ENCODE measurements around the gene FYB1.

Gene FYB1

DNA sequence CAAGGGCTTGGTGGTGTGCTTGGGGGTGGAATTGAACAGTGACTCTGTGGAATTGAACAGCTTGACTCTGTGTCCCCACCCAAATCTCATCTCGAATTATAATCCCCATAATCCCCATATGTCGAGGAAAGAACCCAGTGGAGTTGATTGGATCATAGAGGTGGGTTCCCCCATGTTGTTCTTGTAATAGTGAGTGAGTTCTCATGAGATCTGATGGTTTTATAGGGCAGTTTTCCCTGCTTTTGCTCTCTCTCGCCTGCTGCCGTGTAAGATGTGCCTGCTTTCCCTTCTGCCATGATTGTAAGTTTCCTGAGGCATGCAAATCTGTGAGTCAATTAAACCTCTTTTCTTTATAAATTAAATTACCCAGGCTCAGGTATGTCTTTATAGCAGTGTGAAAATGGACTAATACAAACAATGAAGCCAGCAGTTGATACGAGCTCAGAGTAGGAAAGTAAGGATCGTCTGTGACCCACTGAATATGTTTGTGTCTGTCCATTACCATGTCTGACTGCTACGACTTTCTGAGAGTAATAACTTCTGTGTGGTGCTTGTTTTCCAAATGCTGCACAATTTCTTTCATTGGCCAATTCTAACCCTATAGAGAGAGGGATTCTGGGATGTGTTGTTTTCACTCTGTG lies 127.3 kb downstream of the FYB1 start:
- Histone ChIP-seq H3K4me1 (ENCODE audit: control insufficient read depth in 1 of 2, insufficient read depth in 2 of 2, low read length in 2 of 2) (no peaks in the 10 kb centered on the region), H3K27ac (ENCODE audit: low read depth, low read length) (no peak overlapping the region), H3K9ac (ENCODE audit: low read depth in 1 of 2, low read length in 2 of 2) (no peak overlapping the region), H3K36me3 (ENCODE audit: control insufficient read depth in 1 of 2, insufficient read depth in 2 of 2, low read length in 2 of 2) (no peaks in the 10 kb centered on the region), H3K27me3 (ENCODE audit: control insufficient read depth in 1 of 2, insufficient read depth in 2 of 2, low read length in 2 of 2) (no peaks in the 10 kb centered on the region), H3K9me3 (ENCODE audit: control insufficient read depth in 1 of 2, low read length in 2 of 2) (peaks cover 0 to 7% of the 10 kb centered on the region in 2 donors), H3K4me3 (ENCODE audit: low read depth in 1 of 2, low read length in 2 of 2) (no peak overlapping the region)

DNA sequence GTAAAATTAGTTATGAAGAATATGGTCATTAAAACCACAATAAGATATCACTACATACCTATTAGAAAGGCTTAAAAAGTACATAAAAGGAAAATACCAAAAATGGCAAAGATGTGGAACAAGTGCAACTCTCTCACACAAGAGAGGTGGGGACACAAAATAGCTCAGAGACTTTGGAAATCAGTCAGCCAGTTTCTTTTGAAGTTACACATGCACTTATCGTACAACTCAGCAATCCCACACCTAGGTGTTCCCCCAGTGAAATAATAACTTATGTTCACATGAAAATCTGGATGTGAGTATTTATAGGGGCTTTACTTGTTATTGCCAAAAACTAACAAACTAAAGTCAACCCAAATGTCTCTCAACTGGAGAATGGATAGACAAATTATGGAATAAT lies 135.4 kb downstream of the FYB1 start:
- no peaks in the 10 kb centered on the region for H3K4me1 ChIP-seq (ENCODE audit: control insufficient read depth in 1 of 2, insufficient read depth in 2 of 2, low read length in 2 of 2)

DNA sequence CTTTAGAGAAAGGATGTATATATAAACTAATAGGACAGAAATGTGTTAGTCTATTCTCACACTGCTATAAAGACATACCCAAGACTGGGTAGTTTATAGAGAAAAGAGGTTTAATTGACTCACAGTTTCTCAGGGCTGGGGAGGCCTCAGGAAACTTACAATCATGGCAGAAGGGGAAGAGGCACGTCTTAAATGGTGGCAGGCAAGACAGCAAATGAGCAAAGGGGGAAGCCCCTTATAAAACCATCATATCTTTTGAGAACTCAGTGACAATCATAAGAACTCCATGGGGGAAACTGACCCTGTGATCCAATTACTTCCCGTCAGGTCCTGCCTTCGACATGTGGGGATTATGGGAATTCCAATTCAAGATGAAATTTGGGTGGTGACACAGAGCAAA lies 136.4 kb downstream of the FYB1 start:
- H3K27ac ChIP-seq (ENCODE audit: low read depth, low read length), result no peak overlapping the region
- H3K9ac ChIP-seq (ENCODE audit: low read depth in 1 of 2, low read length in 2 of 2), result no peak overlapping the region
- H3K4me3 ChIP-seq (ENCODE audit: low read depth in 1 of 2, low read length in 2 of 2), result no peak overlapping the region
- no peaks in the 10 kb centered on the region for H3K27me3 ChIP-seq (ENCODE audit: control insufficient read depth in 1 of 2, insufficient read depth in 2 of 2, low read length in 2 of 2)
- H3K36me3 ChIP-seq (ENCODE audit: control insufficient read depth in 1 of 2, insufficient read depth in 2 of 2, low read length in 2 of 2), result no peaks in the 10 kb centered on the region
- H3K9me3 ChIP-seq (ENCODE audit: control insufficient read depth in 1 of 2, low read length in 2 of 2), result peaks cover 0 to 2% of the 10 kb centered on the region in 2 donors
- no peaks in the 10 kb centered on the region for H3K4me1 ChIP-seq (ENCODE audit: control insufficient read depth in 1 of 2, insufficient read depth in 2 of 2, low read length in 2 of 2)

More for the DNA sequence above, 135.4 kb downstream of the FYB1 start:
- peaks cover 0 to 2% of the 10 kb centered on the region in 2 donors for H3K9me3 ChIP-seq (ENCODE audit: control insufficient read depth in 1 of 2, low read length in 2 of 2)
- H3K9ac ChIP-seq (ENCODE audit: low read depth in 1 of 2, low read length in 2 of 2), result no peak overlapping the region
- no peak overlapping the region for H3K27ac ChIP-seq (ENCODE audit: low read depth, low read length)
- H3K27me3 ChIP-seq (ENCODE audit: control insufficient read depth in 1 of 2, insufficient read depth in 2 of 2, low read length in 2 of 2), result no peaks in the 10 kb centered on the region
- H3K36me3 ChIP-seq (ENCODE audit: control insufficient read depth in 1 of 2, insufficient read depth in 2 of 2, low read length in 2 of 2), result no peaks in the 10 kb centered on the region
- H3K4me3 ChIP-seq (ENCODE audit: low read depth in 1 of 2, low read length in 2 of 2), result no peak overlapping the region

DNA sequence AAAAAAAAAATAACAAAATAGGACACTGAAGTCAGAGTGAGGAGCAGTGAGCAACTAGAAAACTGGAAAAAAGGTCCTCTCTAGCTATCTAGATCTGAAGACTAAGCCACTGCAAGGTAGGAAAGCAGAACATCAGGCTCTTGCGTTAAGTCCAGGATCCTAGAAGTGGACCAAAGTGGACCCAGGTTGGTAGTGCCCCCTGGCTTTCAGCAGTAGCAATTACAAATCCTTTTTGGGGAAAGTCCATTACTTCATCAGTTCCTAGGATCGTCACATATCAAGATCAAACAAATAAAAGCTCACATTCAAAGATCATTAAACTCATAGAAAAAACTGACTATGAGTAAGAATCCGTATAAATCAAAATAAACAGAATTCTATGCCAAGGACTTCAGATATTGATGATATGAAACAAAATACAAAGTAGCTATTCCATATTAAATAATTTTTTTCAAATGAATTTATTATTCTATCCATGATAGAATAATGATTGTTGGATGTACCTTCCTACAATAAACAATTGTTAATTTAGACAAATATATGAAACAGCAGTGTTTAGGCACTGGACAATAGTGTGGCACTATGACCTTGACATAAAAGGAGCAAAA lies 138.7 kb downstream of the FYB1 start:
- H3K4me1 ChIP-seq (ENCODE audit: control insufficient read depth in 1 of 2, insufficient read depth in 2 of 2, low read length in 2 of 2), result peaks cover 3 to 6% of the 10 kb centered on the region in 2 donors
- no peak overlapping the region for H3K9ac ChIP-seq (ENCODE audit: low read depth in 1 of 2, low read length in 2 of 2)
- H3K27ac ChIP-seq (ENCODE audit: low read depth, low read length), result no peak overlapping the region
- H3K36me3 ChIP-seq (ENCODE audit: control insufficient read depth in 1 of 2, insufficient read depth in 2 of 2, low read length in 2 of 2), result no peaks in the 10 kb centered on the region
- no peak overlapping the region for H3K4me3 ChIP-seq (ENCODE audit: low read depth in 1 of 2, low read length in 2 of 2)
- H3K27me3 ChIP-seq (ENCODE audit: control insufficient read depth in 1 of 2, insufficient read depth in 2 of 2, low read length in 2 of 2), result no peaks in the 10 kb centered on the region
- H3K9me3 ChIP-seq (ENCODE audit: control insufficient read depth in 1 of 2, low read length in 2 of 2), result peaks cover 0 to 2% of the 10 kb centered on the region in 2 donors

DNA sequence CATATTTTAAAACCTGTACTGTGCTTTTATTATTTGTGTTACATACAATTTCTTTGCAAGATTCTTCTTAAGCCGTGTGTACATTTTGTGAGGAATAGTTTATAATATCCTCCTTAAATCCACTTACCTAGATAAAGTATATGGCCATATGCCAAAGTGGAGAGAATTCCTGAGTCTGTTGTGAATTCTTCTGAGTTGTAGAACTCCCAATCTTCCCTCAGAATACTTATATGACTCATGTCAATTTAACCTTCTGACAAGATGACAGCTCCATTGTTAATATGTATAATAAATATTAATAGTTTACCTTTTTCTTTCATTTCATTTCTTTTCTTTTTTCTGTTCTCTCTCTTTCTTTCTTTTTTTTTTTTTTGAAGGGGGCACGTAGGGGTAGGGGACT lies 139.2 kb downstream of the FYB1 start:
- no peak overlapping the region for H3K27ac ChIP-seq (ENCODE audit: low read depth, low read length)
- H3K27me3 ChIP-seq (ENCODE audit: control insufficient read depth in 1 of 2, insufficient read depth in 2 of 2, low read length in 2 of 2), result no peaks in the 10 kb centered on the region
- no peak overlapping the region for H3K4me3 ChIP-seq (ENCODE audit: low read depth in 1 of 2, low read length in 2 of 2)
- peaks cover 0 to 2% of the 10 kb centered on the region in 2 donors for H3K9me3 ChIP-seq (ENCODE audit: control insufficient read depth in 1 of 2, low read length in 2 of 2)
- H3K36me3 ChIP-seq (ENCODE audit: control insufficient read depth in 1 of 2, insufficient read depth in 2 of 2, low read length in 2 of 2), result no peaks in the 10 kb centered on the region
- peaks cover 6 to 7% of the 10 kb centered on the region in 2 donors for H3K4me1 ChIP-seq (ENCODE audit: control insufficient read depth in 1 of 2, insufficient read depth in 2 of 2, low read length in 2 of 2)
- no peak overlapping the region for H3K9ac ChIP-seq (ENCODE audit: low read depth in 1 of 2, low read length in 2 of 2)

DNA sequence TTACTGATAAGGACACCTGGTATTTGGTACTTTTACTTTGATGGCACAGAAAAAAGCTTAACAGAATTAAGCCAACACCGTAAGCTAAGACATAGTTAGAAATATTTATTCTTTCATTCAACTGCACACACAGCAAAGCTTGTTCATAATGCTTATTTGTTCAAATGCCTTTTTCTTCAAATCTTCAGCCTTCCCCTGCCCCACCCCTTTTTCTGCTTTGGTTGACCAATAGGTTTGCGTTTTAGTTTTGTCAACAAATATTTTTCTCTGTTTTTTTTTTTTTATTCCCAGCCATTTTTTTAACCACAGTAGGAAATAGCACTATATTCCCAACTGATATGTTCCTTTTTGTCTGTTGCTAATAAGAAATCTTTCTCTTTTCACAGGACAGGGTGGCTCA lies 140.2 kb downstream of the FYB1 start:
- no peak overlapping the region for H3K9ac ChIP-seq (ENCODE audit: low read depth in 1 of 2, low read length in 2 of 2)
- H3K4me3 ChIP-seq (ENCODE audit: low read depth in 1 of 2, low read length in 2 of 2), result no peak overlapping the region
- no peaks in the 10 kb centered on the region for H3K36me3 ChIP-seq (ENCODE audit: control insufficient read depth in 1 of 2, insufficient read depth in 2 of 2, low read length in 2 of 2)
- peaks cover 0 to 2% of the 10 kb centered on the region in 2 donors for H3K9me3 ChIP-seq (ENCODE audit: control insufficient read depth in 1 of 2, low read length in 2 of 2)
- no peak overlapping the region for H3K27ac ChIP-seq (ENCODE audit: low read depth, low read length)
- H3K27me3 ChIP-seq (ENCODE audit: control insufficient read depth in 1 of 2, insufficient read depth in 2 of 2, low read length in 2 of 2), result no peaks in the 10 kb centered on the region
- peaks cover 6 to 8% of the 10 kb centered on the region in 2 donors for H3K4me1 ChIP-seq (ENCODE audit: control insufficient read depth in 1 of 2, insufficient read depth in 2 of 2, low read length in 2 of 2)

DNA sequence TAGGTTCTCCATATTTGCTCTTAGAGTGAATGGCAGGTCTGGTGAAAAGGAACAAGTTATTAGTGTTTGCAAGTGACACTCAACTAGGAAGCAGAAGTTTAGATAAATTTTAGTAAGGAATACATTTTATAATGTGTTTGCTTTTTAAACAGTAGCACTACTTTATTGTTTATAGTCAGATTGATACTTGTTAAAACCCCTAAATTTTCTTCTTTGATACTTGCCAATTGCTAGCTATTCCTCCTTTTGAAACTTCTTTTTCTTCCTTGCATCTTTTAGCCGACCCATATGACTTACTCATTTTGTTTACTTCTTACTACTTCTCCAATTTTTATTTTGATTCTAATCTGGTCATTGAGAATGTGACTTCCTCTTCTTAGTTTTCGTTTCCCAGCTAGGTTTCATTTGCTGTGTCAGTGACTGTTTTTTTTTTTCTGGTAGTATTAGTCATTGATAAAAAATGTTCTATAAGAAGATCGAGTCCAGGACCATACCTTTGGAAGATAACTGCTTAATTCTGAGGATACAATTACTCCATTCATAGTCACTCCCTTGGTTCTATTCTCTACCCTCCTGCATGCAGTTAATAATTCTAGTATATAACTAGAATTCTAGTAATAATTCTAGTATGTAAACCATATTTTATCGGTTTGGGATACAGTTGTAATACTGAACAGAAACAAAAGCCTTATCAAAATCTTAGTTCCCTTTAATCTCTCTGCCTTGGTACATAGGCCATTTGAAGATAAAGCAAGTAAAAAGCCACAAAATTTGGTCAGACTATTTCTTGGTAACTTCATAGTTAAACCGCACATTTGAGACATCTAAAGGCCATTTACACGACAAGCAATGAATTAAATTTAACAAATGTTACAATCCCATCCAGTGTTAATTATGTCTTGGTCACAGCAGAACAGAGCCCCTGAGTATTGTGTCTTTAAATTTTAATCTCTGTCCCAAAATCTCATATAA lies 142.3 kb downstream of the FYB1 start:
- Histone ChIP-seq H3K4me1 (ENCODE audit: control insufficient read depth in 1 of 2, insufficient read depth in 2 of 2, low read length in 2 of 2) (peaks cover 13 to 18% of the 10 kb centered on the region in 2 donors), H3K9ac (ENCODE audit: low read depth in 1 of 2, low read length in 2 of 2) (no peak overlapping the region), H3K4me3 (ENCODE audit: low read depth in 1 of 2, low read length in 2 of 2) (no peak overlapping the region), H3K9me3 (ENCODE audit: control insufficient read depth in 1 of 2, low read length in 2 of 2) (no peaks in the 10 kb centered on the region), H3K36me3 (ENCODE audit: control insufficient read depth in 1 of 2, insufficient read depth in 2 of 2, low read length in 2 of 2) (no peaks in the 10 kb centered on the region), H3K27me3 (ENCODE audit: control insufficient read depth in 1 of 2, insufficient read depth in 2 of 2, low read length in 2 of 2) (no peaks in the 10 kb centered on the region), H3K27ac (ENCODE audit: low read depth, low read length) (no peak overlapping the region)

DNA sequence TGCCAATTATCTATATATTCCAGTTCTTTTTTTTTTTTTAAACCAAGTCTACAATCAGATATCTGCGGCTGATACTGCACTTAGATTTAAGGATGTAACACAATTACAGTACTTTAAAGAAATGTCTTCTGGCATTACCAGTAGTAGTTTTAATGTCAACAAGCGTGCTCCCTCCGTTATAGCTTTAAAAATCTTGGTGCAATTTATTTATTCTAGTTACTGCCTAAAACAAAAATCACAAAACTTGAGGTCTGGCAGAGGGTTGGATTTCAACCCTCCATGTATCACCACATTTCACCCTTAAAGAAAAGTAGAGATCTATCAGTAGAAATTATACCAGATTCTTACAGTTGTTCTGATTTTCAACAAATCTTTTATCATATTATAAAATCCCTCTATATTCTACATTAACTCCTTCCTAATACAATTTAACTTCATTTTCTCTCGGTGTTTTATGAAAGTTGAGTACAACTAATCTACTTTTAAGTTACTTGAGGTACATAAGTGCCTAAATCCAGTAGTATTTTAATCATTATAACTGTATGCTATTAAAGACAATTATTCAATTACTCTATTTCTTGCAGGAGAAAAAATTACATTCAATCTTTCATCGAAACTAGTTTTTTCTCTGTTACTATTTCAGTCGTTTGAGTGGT lies 143.1 kb downstream of the FYB1 start:
- Histone ChIP-seq H3K36me3 (ENCODE audit: control insufficient read depth in 1 of 2, insufficient read depth in 2 of 2, low read length in 2 of 2) (no peaks in the 10 kb centered on the region), H3K9ac (ENCODE audit: low read depth in 1 of 2, low read length in 2 of 2) (no peak overlapping the region), H3K9me3 (ENCODE audit: control insufficient read depth in 1 of 2, low read length in 2 of 2) (no peaks in the 10 kb centered on the region), H3K4me3 (ENCODE audit: low read depth in 1 of 2, low read length in 2 of 2) (no peak overlapping the region), H3K27me3 (ENCODE audit: control insufficient read depth in 1 of 2, insufficient read depth in 2 of 2, low read length in 2 of 2) (no peaks in the 10 kb centered on the region), H3K27ac (ENCODE audit: low read depth, low read length) (no peak overlapping the region), H3K4me1 (ENCODE audit: control insufficient read depth in 1 of 2, insufficient read depth in 2 of 2, low read length in 2 of 2) (peaks cover 16 to 19% of the 10 kb centered on the region in 2 donors)

DNA sequence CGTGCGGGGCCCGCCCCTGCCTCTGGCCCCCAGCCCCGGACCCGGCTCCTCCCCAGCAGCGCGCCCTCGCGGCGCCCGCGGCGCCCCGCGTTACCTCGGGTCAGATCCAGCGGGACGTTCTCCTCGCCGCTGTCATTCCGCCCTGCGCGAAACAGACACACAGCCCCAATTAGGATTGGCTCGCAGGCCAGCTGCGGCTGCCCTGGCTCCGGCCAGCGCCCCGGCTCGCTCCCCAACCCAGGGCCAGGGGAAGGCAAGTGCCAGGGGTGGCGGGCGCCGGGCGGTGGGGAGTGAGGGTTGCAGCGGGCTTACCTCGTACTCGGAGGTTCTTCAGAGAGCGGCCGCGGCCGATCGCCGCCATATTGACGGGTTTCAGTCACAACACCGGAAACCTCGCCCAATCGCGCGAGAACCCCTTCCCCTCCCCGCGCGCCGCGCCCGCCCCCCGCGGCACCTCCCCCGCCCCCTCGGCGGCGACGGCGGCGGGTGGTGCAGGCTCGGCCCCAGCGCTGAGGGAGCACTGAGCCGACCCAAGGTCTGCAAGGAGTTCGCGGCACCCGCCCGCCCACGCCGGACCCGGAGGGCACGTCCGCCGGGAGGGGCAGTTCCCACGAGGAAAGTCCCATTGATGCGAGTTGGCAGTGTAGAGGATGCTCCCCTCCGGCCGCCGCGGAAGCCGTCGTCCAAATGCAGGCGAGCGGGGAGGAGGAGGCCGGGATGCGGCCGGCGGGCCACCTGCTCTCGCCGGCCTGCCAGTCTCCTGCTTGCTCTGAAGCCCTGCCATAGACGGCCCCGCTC lies 145.1 kb downstream of the FYB1 start, which contains the start of gene RICTOR:
Gene RICTOR, minus strand, starts transcription at position 383 of the 798 bp plus-strand sequence. Its CDS starts 22 bp downstream, at position 361.
- Histone ChIP-seq H3K27me3 (ENCODE audit: control insufficient read depth in 1 of 2, insufficient read depth in 2 of 2, low read length in 2 of 2) (no peaks in the 10 kb centered on the region), H3K27ac (ENCODE audit: low read depth, low read length) (peak within 1 kb of the TSS; percentile 97), H3K36me3 (ENCODE audit: control insufficient read depth in 1 of 2, insufficient read depth in 2 of 2, low read length in 2 of 2) (no peaks in the 10 kb centered on the region), H3K4me1 (ENCODE audit: control insufficient read depth in 1 of 2, insufficient read depth in 2 of 2, low read length in 2 of 2) (peaks cover 16 to 19% of the 10 kb centered on the region in 2 donors), H3K9me3 (ENCODE audit: control insufficient read depth in 1 of 2, low read length in 2 of 2) (no peaks in the 10 kb centered on the region), H3K4me3 (ENCODE audit: low read depth in 1 of 2, low read length in 2 of 2) (peak within 1 kb of the TSS; percentile 95 to 97), H3K9ac (ENCODE audit: low read depth in 1 of 2, low read length in 2 of 2) (peak within 1 kb of the TSS; percentile 82 to 92)
